Measurements from ENCODE around the gene YRDC.

Gene YRDC

GRCh38 chr1:37822906-37823815, 15.2 kb upstream of the YRDC start:
- DNase-seq (ENCODE audit: low spot score): no peak

GRCh38 chr1:37821481-37821880, 13.5 kb upstream of the YRDC start:
- no peak for DNase-seq (ENCODE audit: low spot score)

- no peak for DNase-seq (ENCODE audit: low spot score)
Observed at GRCh38 chr1:37817481-37817880, 9.5 kb upstream of the YRDC start.

GRCh38 chr1:37814252-37814651, 6.2 kb upstream of the YRDC start:
- DNase-seq (ENCODE audit: low spot score): no peak

- no peak for DNase-seq (ENCODE audit: low spot score)
Observed at GRCh38 chr1:37813529-37814145, 5.6 kb upstream of the YRDC start.

- peak; percentile 83 for DNase-seq (ENCODE audit: low spot score)
Observed at GRCh38 chr1:37811027-37811655, 3.1 kb upstream of the YRDC start.

- DNase-seq (ENCODE audit: low spot score): no peak
Observed at GRCh38 chr1:37809942-37810341, 1.9 kb upstream of the YRDC start.

GRCh38 chr1:37808369-37809319, 636 bp upstream of the YRDC start:
- peak; percentile 97 for DNase-seq (ENCODE audit: low spot score)

DNA sequence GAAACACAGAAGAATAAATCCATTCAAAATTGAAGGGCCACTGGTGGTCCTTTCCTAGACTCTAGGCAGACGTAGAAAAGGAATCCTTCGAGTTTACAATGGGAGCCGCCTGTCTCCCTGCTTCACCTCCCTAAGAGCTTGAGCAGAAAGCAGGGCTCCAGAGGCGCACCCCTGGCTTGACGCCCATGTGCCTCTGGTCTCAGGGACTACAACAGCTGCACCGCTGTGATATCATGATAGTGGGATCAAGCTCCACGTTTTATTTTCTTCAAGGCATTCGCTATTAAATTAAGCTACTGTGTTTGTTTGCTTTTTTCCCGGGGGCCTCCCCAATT, 821 bp downstream of the YRDC start:
- DNase-seq (ENCODE audit: low spot score): peak; percentile 37

- DNase-seq (ENCODE audit: low spot score): no peak
Observed at GRCh38 chr1:37802439-37802838, 5.6 kb downstream of the YRDC start.

DNA sequence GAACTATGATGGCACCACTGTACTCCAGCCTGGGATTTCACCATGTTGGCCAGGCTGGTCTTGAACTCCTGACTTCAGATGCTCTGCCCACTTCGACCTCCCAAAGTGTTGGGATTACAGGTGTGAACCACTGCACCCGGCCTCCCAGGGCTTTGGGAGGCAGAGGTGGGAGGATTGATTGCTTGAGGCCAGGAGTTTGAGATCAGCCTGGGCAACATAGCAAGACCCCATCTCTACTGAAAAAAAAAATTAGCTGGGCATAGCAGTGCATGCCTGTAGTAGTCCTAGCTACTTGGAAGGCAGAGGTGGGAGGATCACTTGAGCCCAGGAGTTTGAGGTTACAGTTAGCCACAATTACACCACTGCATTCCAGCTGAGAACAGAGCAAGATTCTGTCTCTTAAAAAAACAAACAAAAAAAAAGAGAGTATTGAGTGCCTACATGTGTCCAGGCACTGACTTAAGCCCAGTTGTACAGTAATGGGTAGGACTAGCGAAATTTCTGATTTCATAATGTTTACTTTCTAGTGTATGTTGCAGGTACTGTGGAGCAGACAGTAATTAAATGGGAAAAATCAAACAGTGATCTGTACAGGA, 10.2 kb downstream of the YRDC start:
- DNase-seq (ENCODE audit: low spot score): peak; percentile 51

GRCh38 chr1:37795340-37796125, 12.5 kb downstream of the YRDC start:
- peak; percentile 65 for DNase-seq (ENCODE audit: low spot score)

- DNase-seq (ENCODE audit: low spot score): no peak
Observed at GRCh38 chr1:37794372-37795339, 13.4 kb downstream of the YRDC start.

GRCh38 chr1:37793773-37794371, 14.1 kb downstream of the YRDC start, which contains the start of gene MANEAL:
Gene MANEAL (plus strand): TSS chr1:37793847. CDS start chr1:37794183, 336 bp downstream.
- peak; percentile 85 for DNase-seq (ENCODE audit: low spot score)

GRCh38 chr1:37792943-37793686, 14.9 kb downstream of the YRDC start:
- no peak for DNase-seq (ENCODE audit: low spot score)

DNA sequence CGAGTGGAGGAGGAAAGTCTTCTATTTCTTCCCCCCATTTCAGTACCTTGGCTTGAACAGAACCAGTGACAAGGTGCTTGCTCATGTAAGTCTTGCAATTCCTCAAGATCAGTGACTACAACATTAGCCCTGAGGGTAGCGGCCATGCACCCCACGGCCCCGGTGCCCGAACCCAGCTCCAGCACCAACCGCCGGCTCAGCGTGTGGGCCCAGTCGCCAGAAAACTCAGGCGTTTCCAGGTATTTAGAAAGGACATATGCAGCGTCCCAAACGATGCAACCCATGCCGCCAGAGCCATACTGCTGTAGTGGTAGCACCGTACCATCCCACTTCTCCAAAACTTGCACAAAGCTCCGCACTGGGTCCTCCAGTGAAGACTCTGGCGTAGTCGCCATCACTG, 25.5 kb downstream of the YRDC start:
- no peak for DNase-seq (ENCODE audit: low spot score)

- no peak for DNase-seq (ENCODE audit: low spot score)
Observed at GRCh38 chr1:37778654-37779053, 29.4 kb downstream of the YRDC start.

DNA sequence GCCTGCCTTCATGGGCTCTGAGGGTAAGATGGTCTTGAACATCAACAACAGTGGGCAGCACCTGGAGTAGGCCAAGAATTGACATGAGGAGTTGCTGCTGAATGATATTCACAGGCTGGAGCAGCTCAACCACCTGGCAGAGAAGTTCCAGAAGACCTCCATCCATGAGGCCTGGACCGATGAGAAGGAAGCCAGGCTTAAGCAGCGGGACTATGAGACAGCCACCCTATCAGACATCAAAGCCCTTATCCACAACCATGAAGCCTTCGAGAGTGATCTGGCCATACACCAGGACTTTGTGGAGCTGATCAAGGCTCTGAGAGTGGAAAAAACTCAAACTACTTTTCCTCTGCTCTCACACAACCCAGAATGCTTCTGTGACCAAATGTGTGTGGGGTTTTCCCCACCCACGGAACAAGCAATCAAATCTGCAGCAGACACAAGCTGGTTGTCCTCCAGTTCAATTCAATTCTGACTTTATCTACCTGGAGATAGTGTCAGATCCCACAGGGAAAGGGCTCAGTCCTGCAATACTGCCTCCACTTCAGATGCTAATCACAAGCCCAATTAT, 31.0 kb downstream of the YRDC start:
- DNase-seq (ENCODE audit: low spot score): no peak
